GM21390 (cell line): Measurements from ENCODE around the gene MRPS10.
"Not testable (repeated sequence)": the region's sequence is repeated elsewhere in the genome, so short reads cannot be mapped to it uniquely, and the experiment has no call there.

Experiments used
- ATAC-seq: cut with Tn5 transposase; IDR thresholded peaks from one replicate; pipeline ENCODE4 v1.9.1; 2021; ENCODE audit not compliant: unreplicated experiment

MRPS10 gene

GRCh38 chr6:42239333-42239732, 21.7 kb upstream of the MRPS10 start:
- ATAC-seq, result no peak

- ATAC-seq, result no peak
These were observed 20.2 kb upstream of the MRPS10 start for GRCh38 chr6:42237857-42238256.

GRCh38 chr6:42236682-42237473, 19.2 kb upstream of the MRPS10 start:
- no peak for ATAC-seq

DNA sequence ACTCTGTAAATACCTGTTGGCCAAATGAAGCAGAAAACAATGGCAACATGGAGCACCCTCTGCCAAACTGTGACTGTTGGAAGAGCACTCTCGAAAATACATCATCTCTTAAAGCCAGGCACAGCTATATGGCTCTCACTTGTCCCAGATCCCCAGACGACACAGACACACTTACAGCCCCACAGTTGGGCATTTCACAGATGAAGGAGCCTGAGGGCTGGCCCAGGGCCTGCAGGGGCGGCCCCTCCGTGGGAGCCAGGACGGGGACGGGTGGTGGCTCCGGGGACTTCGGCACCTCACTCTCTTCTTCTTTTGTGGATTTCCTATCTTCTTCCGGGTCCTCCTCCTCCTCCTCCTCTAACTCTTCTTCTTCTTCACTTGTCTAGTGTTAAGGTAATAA, 18.4 kb upstream of the MRPS10 start:
- ATAC-seq, result no peak

- ATAC-seq, result no peak
These were observed 14.4 kb upstream of the MRPS10 start for GRCh38 chr6:42232035-42232434.

DNA sequence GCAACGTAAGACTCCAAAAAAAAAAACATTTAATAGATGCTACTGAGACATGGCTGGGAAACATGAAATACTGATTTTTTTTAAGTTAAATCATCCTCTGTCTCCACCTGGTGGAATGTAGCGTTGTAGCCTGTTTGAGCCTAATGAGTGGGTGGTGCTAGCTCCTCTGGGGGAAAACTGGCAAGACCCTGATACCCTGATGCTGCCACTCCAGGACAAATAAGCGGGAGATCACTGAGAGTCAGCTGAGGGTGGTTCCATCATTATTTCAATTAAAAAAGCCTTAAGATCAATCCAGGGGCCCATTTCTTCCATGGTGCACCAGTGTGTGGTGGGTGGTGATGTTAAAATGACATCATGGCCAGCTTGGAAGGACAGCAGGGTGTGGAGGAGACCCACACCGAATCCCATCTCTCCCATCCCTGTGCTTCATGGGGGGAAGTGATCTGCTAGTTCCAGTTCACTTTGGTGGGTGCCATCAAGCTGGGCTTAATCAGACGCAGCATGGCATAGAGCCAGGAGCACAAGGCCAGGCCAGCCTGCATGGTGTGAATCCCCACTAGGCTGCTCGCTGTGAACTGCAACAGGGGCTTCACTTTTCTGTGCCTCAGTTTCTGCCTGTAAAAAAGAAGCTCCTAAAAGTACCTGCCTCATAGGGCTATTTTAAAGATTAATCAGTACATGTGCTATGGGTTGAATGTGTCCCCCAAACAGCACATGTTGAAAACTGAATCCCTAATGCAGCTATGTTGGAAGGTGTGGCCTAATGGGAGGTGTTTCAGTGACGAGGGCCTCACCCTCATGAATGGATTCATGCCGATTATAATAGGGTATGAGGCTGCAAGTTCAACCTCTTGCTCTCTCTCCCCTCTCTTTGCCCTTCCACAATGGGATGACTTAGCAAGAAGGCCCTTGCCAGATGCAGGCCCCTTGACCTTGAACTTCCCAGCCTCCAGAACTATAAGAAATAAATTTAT, 13.0 kb upstream of the MRPS10 start:
- no peak for ATAC-seq

GRCh38 chr6:42229506-42230119, 12.0 kb upstream of the MRPS10 start:
- ATAC-seq, result no peak

- no peak for ATAC-seq
These were observed 10.6 kb upstream of the MRPS10 start for GRCh38 chr6:42228305-42228704.

DNA sequence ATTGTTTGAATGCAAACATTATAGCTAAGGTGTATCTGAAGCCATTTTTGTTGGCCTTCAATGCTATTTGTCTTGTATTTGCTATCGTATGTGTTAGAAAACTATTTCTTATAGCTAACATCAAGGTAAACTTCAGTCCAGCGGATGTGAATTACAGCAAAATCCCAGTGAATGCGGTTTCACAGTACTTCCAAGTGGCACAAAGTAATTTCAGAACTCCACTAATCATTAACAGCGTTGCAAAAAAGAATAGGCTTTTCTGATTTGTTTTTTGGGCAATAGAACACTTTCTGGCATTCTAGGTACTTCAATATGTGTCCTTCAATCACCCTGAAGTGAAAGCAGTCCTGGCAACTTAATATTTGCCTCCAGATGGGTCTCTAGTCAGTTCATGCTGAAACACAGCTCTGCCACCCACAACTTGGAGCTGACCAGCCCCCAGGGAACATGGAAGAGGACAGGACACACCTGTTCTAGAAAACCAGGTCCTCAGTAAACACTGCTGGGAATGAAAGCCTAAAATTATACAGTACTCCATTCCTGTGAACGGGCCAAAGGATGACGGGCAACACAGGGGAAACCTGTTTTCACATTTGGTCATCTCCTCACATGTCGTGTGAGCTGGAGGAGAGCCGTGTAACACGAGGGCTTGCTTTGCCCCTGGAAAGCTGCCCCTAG, 9.7 kb upstream of the MRPS10 start:
- no peak for ATAC-seq

DNA sequence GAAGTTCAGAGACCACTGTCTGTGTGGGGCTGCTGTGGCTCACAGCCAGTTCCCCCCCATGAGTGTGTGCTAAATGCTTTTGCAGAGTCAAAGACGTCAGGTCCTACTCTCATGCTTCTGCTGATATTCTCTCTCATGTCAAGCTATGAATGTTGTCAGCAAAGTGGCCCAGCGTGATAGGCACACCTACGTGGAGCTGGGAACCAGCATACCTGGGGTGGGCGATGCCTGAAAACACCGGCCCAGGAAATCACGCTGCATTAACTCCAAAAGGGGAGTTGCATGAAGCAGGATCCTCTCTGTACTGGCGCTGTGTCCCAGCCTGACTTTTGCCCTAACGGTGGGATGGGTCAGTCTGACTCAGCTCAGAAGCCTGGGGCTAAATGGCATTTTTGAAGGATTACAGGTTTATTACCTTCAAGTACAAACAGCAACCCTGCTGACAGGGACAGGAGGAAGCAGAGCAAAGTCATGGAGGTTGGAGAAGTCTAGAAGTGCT, 9.0 kb upstream of the MRPS10 start:
- no peak for ATAC-seq

GRCh38 chr6:42226161-42226611, 8.5 kb upstream of the MRPS10 start:
- ATAC-seq, result no peak

- ATAC-seq, result no peak
These were observed 7.8 kb upstream of the MRPS10 start for GRCh38 chr6:42225419-42225818.

GRCh38 chr6:42225029-42225339, 7.3 kb upstream of the MRPS10 start:
- ATAC-seq, result no peak

DNA sequence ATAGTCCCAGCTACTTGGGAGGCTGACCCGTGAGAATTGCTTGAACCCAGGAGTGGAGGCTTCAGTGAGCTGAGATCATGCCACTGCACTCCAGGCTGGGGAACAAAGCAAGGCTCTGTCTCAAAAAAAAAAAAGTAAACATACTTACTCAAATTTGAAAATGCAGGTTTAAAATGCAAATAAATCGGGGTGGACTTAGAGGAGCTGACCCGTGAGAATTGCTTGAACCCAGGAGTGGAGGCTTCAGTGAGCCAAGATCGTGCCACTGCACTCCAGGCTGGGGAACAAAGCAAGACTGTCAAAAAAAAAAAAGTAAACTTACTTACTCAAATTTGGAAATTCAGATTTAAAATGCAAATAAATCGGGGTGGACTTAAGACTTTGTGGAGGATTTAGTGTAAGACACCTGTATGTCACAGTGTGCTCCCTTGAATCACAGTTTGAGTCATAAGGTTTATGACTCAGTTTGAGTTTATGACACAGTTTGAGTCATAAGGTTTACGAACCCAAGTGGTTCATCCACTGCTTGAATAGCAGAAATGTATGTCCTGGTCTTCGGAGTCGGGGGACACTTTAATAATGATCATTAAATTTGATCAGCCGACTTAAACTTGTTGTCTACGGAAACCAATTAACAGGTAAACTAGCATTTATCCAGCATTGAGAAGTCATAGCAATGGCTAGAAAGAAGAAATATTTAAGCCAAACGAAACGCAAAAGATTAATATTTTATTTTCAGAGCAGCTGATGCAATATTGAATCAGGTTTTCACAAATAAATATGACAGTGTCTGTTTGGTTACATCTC, 6.8 kb upstream of the MRPS10 start:
- peak; percentile 89 for ATAC-seq

DNA sequence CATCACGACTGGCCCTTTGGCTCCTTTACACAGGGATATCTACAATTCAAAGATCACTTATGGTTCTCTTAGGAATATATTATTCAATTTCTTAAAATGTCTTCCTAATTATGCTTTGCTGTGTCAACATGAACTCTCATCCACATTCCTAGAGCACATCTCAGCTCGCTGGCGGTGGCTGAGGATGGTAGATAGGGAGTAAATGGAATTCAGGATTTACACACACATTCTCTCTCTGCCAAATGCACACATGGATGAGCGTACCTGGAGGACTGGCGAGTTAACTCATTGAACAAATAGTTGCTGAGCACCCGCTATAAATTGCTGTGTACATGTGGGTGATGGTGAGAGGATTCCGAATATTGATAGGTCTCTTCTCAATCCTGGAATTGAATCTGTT, 4.8 kb upstream of the MRPS10 start:
- ATAC-seq, result no peak

DNA sequence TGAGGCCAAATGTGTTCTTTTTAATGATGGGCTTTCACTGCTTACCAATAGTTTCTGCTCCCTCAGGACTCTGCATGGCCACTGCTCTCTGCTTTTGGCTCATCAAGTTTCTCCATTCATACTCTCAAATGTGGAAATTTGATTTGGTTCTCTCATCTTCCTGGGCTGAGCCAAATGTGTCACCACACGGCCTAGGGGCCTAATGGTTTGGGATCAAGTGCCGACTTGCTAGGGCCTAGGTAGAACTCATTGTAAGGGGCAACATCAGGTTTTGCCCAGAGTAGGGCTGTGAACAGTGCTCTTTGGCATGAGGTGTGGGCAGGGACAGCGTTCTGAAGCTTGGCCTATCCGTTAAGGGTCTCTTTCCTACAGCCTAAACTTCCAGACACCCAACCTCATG, 3.9 kb upstream of the MRPS10 start:
- ATAC-seq, result no peak

DNA sequence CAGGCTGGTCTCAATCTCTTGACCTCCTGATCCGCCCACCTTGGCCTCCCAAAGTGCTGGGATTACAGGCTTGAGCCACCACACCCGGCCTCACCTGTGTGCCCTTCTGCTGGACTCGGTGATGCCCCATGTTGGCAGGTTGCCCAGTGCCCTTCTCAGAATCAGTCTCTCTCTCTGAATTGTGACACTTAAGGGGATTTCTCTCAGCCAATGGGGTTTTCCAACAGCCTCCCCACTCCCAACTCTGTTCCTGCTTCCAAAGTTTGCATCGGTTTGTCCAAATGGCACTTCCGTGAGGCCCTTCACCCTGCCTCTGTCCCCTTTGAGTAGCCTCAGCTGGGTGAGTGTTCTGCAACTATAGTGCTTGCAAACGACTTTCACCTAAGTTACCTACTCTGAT, 3.1 kb upstream of the MRPS10 start:
- no peak for ATAC-seq

GRCh38 chr6:42217157-42217518, 523 bp downstream of the MRPS10 start:
- ATAC-seq, result no peak

- ATAC-seq, result not testable (repeated sequence)
These were observed 1.2 kb downstream of the MRPS10 start for GRCh38 chr6:42216495-42216894.

GRCh38 chr6:42212442-42212841, 5.2 kb downstream of the MRPS10 start:
- ATAC-seq, result no peak
